HepG2 (cell line): ENCODE data around the gene NPHP1. TPM values are rescaled to one million over a fixed set of nuclear protein-coding genes. Genes with fewer than 3 reads are reported as not detected.
A peak's percentile ranks its signal among the peaks of the same experiment; 100 is the strongest.
"Not testable (repeated sequence)": the region's sequence is repeated elsewhere in the genome, so short reads cannot be mapped to it uniquely, and the experiment has no call there.

Experiments
- ATAC-seq: fragments of 200-7000 bp; cut with Tn5 transposase; 3 replicates; pipeline ENCODE4 v1.9.1; 2020; ENCODE audit warnings: mild to moderate bottlenecking, moderate library complexity
- BruUV-seq: library from RNA; stranded (reverse); fragments of 400-500 nt; replicated peaks from 2 replicates; lab custom pipeline; 2021; lab: Mats Ljungman, UMichigan
- CTCF ChIA-PET: fragments of 300-600 bp; formaldehyde crosslinking; extraction: SDS; loops from one replicate; lab custom pipeline; 2021; ENCODE audit warnings: low total read pairs, inconsistent platforms, low intra/inter-chr PET ratio; lab: Yijun Ruan, JAX
- POLR2A ChIA-PET: fragments of 350-600 bp; sonication (Branson Sonifier 250); formaldehyde crosslinking; loops from one replicate; lab custom pipeline; 2020; ENCODE audit warnings: antibody characterized with exemption, inconsistent platforms; lab: Yijun Ruan, JAX
- DNase-seq: peaks from one replicate; pipeline ENCODE4 v3.0.0-alpha.2; 2015; ENCODE audit warnings: low spot score
- FAIRE-seq: peaks from 3 replicates; lab custom pipeline; 2011; peaks lifted over from hg19 to GRCh38; lab: Jason Lieb, UNC
- H2AFZ ChIP-seq: one replicate; pipeline ENCODE4 v1.6.1; 2011; ENCODE audit warnings: low read length, inconsistent platforms
- H3K27ac ChIP-seq: fragments of 300-600 bp; 3 replicates; pipeline ENCODE4 v1.8.0; 2011; ENCODE audit warnings: mixed run types, mild to moderate bottlenecking, mixed read lengths, low read length, inconsistent platforms; ENCODE audit not compliant: insufficient read depth; ENCODE audit errors: extremely low read length
- H3K27me3 ChIP-seq, 2 experiments: fragments of 200-600 bp in 1 of 2; 2 replicates in 1 of 2; 3 replicates in 1 of 2; pipeline versions ENCODE4 v1.6.0 to v1.8.0; 2011; ENCODE audit warnings: low read length in 2 of 2, mild to moderate bottlenecking in 2 of 2, moderate library complexity in 2 of 2, inconsistent platforms in 1 of 2; ENCODE audit not compliant: insufficient read depth in 2 of 2, control insufficient read depth in 1 of 2
- H3K36me3 ChIP-seq, 2 experiments: fragments of 200-600 bp in 1 of 2; replicated peaks in 1 of 2; 2 replicates in 1 of 2; 3 replicates in 1 of 2; pipeline versions ENCODE4 v1.5.1 to v1.8.0; 2011; ENCODE audit warnings: low read length in 2 of 2, inconsistent platforms in 1 of 2; ENCODE audit not compliant: insufficient read depth in 2 of 2, control insufficient read depth in 1 of 2
- H3K4me1 ChIP-seq: 2 replicates; pipeline ENCODE4 v1.5.1; 2012; ENCODE audit warnings: low read length, inconsistent platforms; ENCODE audit not compliant: insufficient read depth
- H3K4me2 ChIP-seq: 2 replicates; pipeline ENCODE4 v1.6.0; 2011; ENCODE audit warnings: low read depth, low read length, inconsistent platforms
- H3K4me3 ChIP-seq, 3 experiments: fragments of 200-600 bp in 1 of 3; sonication (generic), shearing (Covaris generic) in 1 of 3; replicated peaks in 1 of 3; 2 replicates each; pipeline ENCODE4 v1.5.1; 2011 to 2016; ENCODE audit warnings: low read length in 3 of 3, inconsistent platforms in 2 of 3, low read depth in 2 of 3, mild to moderate bottlenecking in 2 of 3, control low read depth in 1 of 3, mixed read lengths in 1 of 3; ENCODE audit not compliant: insufficient read depth in 1 of 3
- H3K79me2 ChIP-seq: one replicate; pipeline ENCODE4 v1.6.1; 2011; ENCODE audit warnings: low read length, inconsistent platforms; ENCODE audit not compliant: insufficient read depth
- H3K9ac ChIP-seq: 2 replicates; pipeline ENCODE4 v1.6.0; 2011; ENCODE audit warnings: mild to moderate bottlenecking, low read depth, low read length, inconsistent platforms; ENCODE audit not compliant: insufficient read depth
- H3K9me3 ChIP-seq: 2 replicates; pipeline ENCODE4 v1.5.1; 2012; ENCODE audit warnings: mild to moderate bottlenecking, low read length
- H4K20me1 ChIP-seq: 2 replicates; pipeline ENCODE4 v1.6.0; 2011; ENCODE audit warnings: inconsistent platforms, mild to moderate bottlenecking, low read length, moderate library complexity; ENCODE audit not compliant: insufficient read depth
- AGO1 ChIP-seq: fragments of 200-400 bp; formaldehyde crosslinking; IDR thresholded peaks from 2 replicates; pipeline ENCODE4 v1.6.1; 2017; ENCODE audit warnings: mild to moderate bottlenecking, low read depth, low read length, moderate library complexity; ENCODE audit not compliant: poor library complexity, severe bottlenecking
- CBX1 ChIP-seq: IDR thresholded peaks from one replicate; pipeline ENCODE4 v1.6.1; 2016; ENCODE audit warnings: antibody characterized with exemption, low read depth
- HNF4G ChIP-seq, 2 experiments: sonication (generic) in 1 of 2; formaldehyde crosslinking in 1 of 2; IDR thresholded peaks; 2 replicates each; pipeline versions ENCODE4 v1.4.0 to v1.6.1; 2011 to 2020; ENCODE audit warnings: borderline replicate concordance in 2 of 2, low read depth in 2 of 2, mild to moderate bottlenecking in 2 of 2, low read length in 1 of 2, missing genetic modification reagents in 1 of 2, moderate library complexity in 1 of 2
- KAT2B ChIP-seq: fragments of 150-350 bp; IDR thresholded peaks from 2 replicates; pipeline ENCODE4 v1.6.1; 2014; ENCODE audit warnings: low read depth, low read length, borderline replicate concordance
- KDM2A ChIP-seq: sonication (generic); formaldehyde crosslinking; IDR thresholded peaks from 2 replicates; pipeline ENCODE4 v1.4.0; 2020; ENCODE audit warnings: low read depth, missing genetic modification reagents, borderline replicate concordance
- KDM6A ChIP-seq: IDR thresholded peaks from 2 replicates; pipeline ENCODE4 v1.6.1; 2016; ENCODE audit warnings: low read depth
- LCORL ChIP-seq, 2 experiments: fragments of 450-650 bp in 1 of 2; sonication (generic) in 1 of 2; formaldehyde crosslinking in 1 of 2; IDR thresholded peaks; 2 replicates each; pipeline versions ENCODE4 v1.5.0 to v1.6.1; 2017 to 2020; ENCODE audit warnings: antibody characterized with exemption in 1 of 2, missing genetic modification reagents in 1 of 2
- NFE2L2 ChIP-seq: fragments of 150-350 bp; IDR thresholded peaks from 2 replicates; pipeline ENCODE4 v1.6.1; 2014; ENCODE audit warnings: low read length
- PHF5A ChIP-seq: IDR thresholded peaks from one replicate; pipeline ENCODE4 v1.6.1; 2018; ENCODE audit warnings: low read depth, missing genetic modification reagents; ENCODE audit not compliant: unreplicated experiment
- SIN3B ChIP-seq: fragments of 150-350 bp; IDR thresholded peaks from 2 replicates; pipeline ENCODE4 v1.6.1; 2014; ENCODE audit warnings: low read length
- U2AF2 ChIP-seq: fragments of 200-400 bp; formaldehyde crosslinking; IDR thresholded peaks from 2 replicates; pipeline ENCODE4 v1.6.1; 2017; ENCODE audit warnings: low read depth, mild to moderate bottlenecking, low read length
- ZBTB21 ChIP-seq: sonication (generic); formaldehyde crosslinking; IDR thresholded peaks from 2 replicates; pipeline ENCODE4 v1.4.0; 2020; ENCODE audit warnings: missing genetic modification reagents
- ZFP90 ChIP-seq: sonication (generic); formaldehyde crosslinking; IDR thresholded peaks from 2 replicates; pipeline ENCODE4 v1.8.0; 2022; ENCODE audit warnings: missing genetic modification reagents, mild to moderate bottlenecking, inconsistent platforms, borderline replicate concordance
- ZNF672 ChIP-seq: sonication (generic); formaldehyde crosslinking; IDR thresholded peaks from 2 replicates; pipeline ENCODE4 v1.8.1; 2022; ENCODE audit warnings: missing genetic modification reagents
- ZSCAN30 ChIP-seq: sonication (generic); formaldehyde crosslinking; IDR thresholded peaks from 2 replicates; pipeline ENCODE4 v1.5.0; 2020; ENCODE audit warnings: mild to moderate bottlenecking, missing genetic modification reagents
- WGBS: methylation state at CpG from one replicate; pipeline ENCODE4 v1.1.6; 2017; ENCODE audit warnings: low lambda C conversion rate; 5-methylcytosine and 5-hydroxymethylcytosine counted together
- in situ Hi-C: cut with HindIII; loops from 2 replicates; pipeline ENCODE4 v1.10.0; 2017; ENCODE audit warnings: low pct_unique_long_range_greater_than_20kb; ENCODE audit not compliant: extremely low pct_ligation_motif_present
- intact Hi-C: fragments of 100-400 bp; cut with micrococcal nuclease; formaldehyde crosslinking; loops from one replicate; pipeline ENCODE4 v1.10.0; 2022; ENCODE audit not compliant: unreplicated experiment
- polyA plus RNA-seq, 8 experiments: library from polyadenylated mRNA; depleted of rRNA in 3 of 8; stranded (reverse) in 7 of 8; unstranded in 1 of 8; fragments of >200 nt; fragmentation: Illumina TruSeq in 4 of 8; extraction: Trizol in 4 of 8; gene quantifications; 2 replicates each; pipeline versions ENCODE4 v1.2.1 to v1.2.3, GENCODE V29; 2011 to 2016; ENCODE audit warnings: low read depth in 4 of 8, missing spikeins in 1 of 8, mixed read lengths in 1 of 8; ENCODE audit not compliant: insufficient read depth in 1 of 8
- total RNA-seq, 5 experiments: library from RNA; depleted of rRNA; stranded (reverse); fragments of >200 nt; fragmentation: Illumina TruSeq; extraction: Trizol; gene quantifications; 2 replicates each; pipeline ENCODE4 v1.2.3, GENCODE V29; 2016; ENCODE audit warnings: low read depth in 1 of 5

The NPHP1 gene
- total and polyA plus RNA-seq, 2 of the 13 experiments (the other 11 are each of a cell fraction or from before 2014, with no cell fraction given) = 2.7 to 4.8 TPM

DNA sequence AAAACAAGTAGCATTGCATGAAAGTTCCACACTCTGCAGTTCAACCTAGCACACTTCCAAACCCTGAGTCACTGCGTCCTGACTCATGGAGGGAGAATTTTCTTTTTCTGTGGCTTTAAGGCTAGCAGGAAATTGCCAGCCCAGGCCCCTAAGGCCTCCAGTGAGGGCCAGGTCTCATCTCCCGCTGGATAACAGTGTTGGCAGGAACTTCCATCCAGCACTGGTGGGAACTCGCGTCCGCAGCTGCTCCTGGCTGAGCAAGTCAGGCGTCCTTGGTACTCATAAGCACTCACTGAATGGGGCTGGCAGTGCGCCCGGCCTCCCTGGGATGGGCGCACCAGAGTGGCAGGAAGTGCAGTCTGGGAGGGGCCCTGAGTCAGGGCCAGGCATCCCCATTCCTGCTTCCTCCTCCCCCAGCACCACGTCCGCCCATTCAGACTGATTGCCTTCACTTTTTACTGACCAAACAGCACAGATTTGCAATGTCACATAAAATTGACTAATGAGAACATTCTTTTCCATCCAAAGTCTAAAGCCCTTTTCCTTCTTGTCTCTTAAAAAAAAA, 103.5 kb downstream of the NPHP1 start (continued):
- TF ChIP-seq U2AF2 = no peak
- TF ChIP-seq SIN3B = no peak
- no peak for TF ChIP-seq ZFP90
- peak; percentile 49; the same call in 1 of the 2 replicates for TF ChIP-seq NFE2L2
- TF ChIP-seq ZNF672 = no peak
- peak; percentile 39; the same call in 1 of the 2 replicates for TF ChIP-seq KDM2A (CRISPR knock-in tag)
- TF ChIP-seq KAT2B = no peak
- TF ChIP-seq ZSCAN30 (CRISPR knock-in tag) = no peak
- TF ChIP-seq LCORL (IDR thresholded peaks at IDR 0.05) = no peak
- TF ChIP-seq LCORL (CRISPR knock-in tag; IDR thresholded peaks at IDR 0.05) = peak; percentile 60; the same call in 1 of the 2 replicates
- no peak for TF ChIP-seq HNF4G (IDR thresholded peaks at IDR 0.05; ENCODE audit: borderline replicate concordance, low read depth, low read length)
- no peak for TF ChIP-seq HNF4G (CRISPR knock-in tag; IDR thresholded peaks at IDR 0.05; ENCODE audit: borderline replicate concordance, low read depth)
- TF ChIP-seq AGO1 = no peak
- TF ChIP-seq ZBTB21 (CRISPR knock-in tag) = no peak
- TF ChIP-seq CBX1 = no peak
- TF ChIP-seq KDM6A (CRISPR knock-in tag) = no peak
- no peak for TF ChIP-seq PHF5A (CRISPR knock-in tag)

DNA sequence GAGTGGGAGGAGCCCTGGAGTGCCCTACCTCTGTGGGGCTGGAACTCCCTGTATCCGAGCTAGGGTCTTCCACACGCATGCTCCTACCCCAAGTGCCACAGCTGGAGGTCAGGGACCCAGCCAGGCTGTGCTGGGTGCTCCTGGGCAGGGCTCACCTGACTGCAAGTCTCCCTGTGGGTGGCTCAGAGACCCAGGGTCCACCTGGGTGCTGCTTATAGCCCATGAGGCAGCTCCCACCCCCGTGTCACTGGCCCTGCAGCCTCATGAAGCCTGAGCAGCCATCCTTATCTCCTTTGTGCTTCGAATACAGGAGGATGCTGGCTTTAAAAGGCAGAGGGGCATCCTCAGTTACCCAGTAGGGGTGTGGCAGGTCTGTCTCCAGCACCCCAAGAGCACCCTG, 103.9 kb downstream of the NPHP1 start:
- peak overlapping the region in 1 of 3 experiments; percentile 43; a peak in 1 of 6 replicates for H3K4me3 ChIP-seq
- WGBS = 46% methylated on average over 3 of the region's 4 CpGs
- intact Hi-C loops, H4K20me1 ChIP-seq, H3K9ac ChIP-seq, H3K36me3 ChIP-seq, CTCF ChIA-PET, H3K9me3 ChIP-seq, in situ Hi-C loops, BruUV-seq, H3K79me2 ChIP-seq, DNase-seq, POLR2A ChIA-PET, FAIRE-seq, H3K27ac ChIP-seq: not testable (repeated sequence)
- H3K4me1 ChIP-seq = peaks cover 45% of the 10 kb centered on the region
- peak; percentile 16 for ATAC-seq
- peak overlapping the region; percentile 60 for H3K4me2 ChIP-seq
- peaks cover 0 to 11% of the 10 kb centered on the region in 2 experiments; a peak in 3 of 5 replicates for H3K27me3 ChIP-seq
- H2AFZ ChIP-seq = peak overlapping the region; percentile 30
